GM13976 (cell line): ENCODE measurements around the gene C16orf92.

Experiments
- DNase-seq: peaks from one replicate; pipeline ENCODE4 v3.0.0; 2012; ENCODE audit warnings: low spot score
- in situ Hi-C: fragments of 300-500 bp; cut with MboI; formaldehyde crosslinking; loops from one replicate; pipeline ENCODE4 v1.12.0; 2022; ENCODE audit warnings: low sequenced_read_pairs, mixed read lengths, inconsistent platforms; ENCODE audit not compliant: unreplicated experiment
- TF ChIP-seq, protein P1 (sequence below): IDR thresholded peaks from 2 replicates; pipeline ENCODE4 v1.5.1; 2012; ENCODE audit warnings: borderline replicate concordance, mild to moderate bottlenecking; ENCODE audit not compliant: insufficient read depth; ENCODE audit errors: extremely low read depth, missing control alignments, control extremely low read depth

Gene C16orf92

DNA sequence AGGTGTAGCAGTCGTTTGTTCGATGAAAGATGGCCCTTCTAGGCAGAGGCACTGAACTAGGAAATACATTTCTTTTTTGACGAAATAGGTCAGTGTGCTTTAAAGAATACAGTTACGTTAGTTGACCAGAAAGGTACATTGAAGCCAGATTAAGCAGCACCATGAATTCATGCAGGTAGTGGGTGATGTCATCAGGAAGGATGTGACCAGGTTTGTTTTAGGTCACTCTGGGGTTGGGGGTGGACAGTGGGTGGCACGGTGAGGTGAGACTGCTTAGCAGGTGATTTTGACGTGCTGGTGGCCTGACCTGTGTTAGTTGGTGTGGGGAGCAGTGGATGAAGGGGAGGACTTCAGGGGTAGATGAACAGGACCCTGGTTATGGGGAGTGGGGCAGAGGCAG, 23.4 kb upstream of the C16orf92 start:
- TF ChIP-seq, protein P1, sequence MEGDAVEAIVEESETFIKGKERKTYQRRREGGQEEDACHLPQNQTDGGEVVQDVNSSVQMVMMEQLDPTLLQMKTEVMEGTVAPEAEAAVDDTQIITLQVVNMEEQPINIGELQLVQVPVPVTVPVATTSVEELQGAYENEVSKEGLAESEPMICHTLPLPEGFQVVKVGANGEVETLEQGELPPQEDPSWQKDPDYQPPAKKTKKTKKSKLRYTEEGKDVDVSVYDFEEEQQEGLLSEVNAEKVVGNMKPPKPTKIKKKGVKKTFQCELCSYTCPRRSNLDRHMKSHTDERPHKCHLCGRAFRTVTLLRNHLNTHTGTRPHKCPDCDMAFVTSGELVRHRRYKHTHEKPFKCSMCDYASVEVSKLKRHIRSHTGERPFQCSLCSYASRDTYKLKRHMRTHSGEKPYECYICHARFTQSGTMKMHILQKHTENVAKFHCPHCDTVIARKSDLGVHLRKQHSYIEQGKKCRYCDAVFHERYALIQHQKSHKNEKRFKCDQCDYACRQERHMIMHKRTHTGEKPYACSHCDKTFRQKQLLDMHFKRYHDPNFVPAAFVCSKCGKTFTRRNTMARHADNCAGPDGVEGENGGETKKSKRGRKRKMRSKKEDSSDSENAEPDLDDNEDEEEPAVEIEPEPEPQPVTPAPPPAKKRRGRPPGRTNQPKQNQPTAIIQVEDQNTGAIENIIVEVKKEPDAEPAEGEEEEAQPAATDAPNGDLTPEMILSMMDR = no peak
- DNase-seq = no peak
- in situ Hi-C loops = loop anchor here (25.0 kb wide), 1 partner anchor 312 kb away; the partner anchor contains the start of gene QPRT

DNA sequence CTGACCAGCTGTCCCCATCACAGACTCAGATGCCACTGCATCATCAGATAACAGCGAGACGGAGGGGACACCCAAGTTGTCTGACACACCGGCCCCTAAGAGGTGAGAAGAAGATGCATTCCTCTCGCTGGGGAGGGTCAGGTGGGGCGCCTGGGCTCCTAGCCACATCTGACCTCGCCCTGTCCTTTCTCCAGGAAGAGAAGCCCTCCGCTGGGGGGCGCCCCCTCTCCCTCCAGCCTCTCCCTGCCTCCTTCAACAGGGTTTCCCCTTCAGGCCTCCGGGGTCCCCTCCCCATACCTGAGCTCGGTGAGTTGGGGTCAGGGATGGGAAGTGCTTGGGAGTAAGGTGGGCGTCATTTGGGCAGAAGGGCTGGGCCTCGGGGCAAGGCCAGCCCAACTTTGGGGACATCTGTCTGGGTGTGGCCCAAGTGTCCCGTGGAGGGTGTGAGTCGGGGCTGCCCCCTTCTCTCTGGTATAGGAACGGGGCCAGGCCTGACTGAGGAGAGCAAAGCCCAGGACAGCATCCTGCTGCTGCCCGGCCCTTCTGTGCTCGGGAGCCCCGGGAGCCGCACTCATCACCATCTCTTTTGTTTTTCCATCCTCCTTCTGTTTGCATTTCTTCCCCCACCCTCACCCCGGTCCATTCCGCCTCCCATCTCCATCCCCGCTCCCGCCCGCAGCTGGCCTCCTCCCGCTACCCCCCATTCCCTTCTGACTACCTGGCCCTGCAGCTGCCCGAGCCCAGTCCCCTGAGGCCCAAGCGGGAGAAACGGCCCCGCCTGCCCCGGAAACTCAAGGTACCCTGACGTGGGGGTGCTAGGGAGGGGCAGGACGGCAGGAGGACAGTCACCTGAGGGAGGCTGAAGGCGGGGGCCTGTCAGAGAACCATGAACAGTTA, 22.0 kb upstream of the C16orf92 start:
- no peak for DNase-seq
- TF ChIP-seq, protein P1 = no peak
- in situ Hi-C loops = loop anchor here (25.0 kb wide), 1 partner anchor 314 kb away; the partner anchor contains the start of gene QPRT

DNA sequence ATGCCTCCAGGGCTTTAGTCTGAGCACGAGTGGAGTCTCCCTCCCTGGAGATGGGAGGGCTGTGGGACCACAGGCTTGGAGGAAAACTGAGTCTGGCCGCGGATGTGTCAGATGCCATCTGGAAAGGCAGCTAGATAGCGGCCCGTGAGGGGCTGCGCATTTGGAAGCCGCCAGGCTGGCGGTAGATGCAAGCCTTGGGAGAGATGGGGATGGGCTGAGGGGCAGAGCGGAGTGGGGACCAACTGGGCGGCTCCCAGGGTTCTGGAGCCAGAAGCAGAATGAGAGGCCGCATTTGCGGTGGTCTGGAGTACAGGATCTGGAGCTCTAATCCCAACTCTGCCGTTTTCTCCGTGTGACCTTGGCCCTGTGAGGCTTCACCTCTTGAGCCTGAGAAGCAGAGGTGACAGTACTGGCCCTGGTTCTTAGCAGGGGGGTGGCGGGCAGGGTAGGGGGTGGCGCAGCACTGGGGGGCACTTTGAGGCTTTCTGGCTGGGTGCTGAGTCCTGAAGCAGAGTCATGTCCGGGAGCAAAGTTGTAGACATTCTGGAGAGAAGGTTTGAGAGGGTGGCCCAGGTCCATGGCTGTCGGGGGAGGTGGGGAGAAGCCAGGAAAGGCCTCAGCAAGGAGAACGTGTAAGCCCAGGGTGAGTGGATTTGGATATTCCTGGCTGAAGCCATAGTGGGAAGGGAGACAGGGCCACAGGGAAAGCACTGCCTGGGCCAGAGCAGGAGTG, 20.2 kb upstream of the C16orf92 start:
- DNase-seq = no peak
- TF ChIP-seq, protein P1 = no peak
- in situ Hi-C loops = loop anchor here (25.0 kb wide), 1 partner anchor 315 kb away; the partner anchor contains the start of gene QPRT

DNA sequence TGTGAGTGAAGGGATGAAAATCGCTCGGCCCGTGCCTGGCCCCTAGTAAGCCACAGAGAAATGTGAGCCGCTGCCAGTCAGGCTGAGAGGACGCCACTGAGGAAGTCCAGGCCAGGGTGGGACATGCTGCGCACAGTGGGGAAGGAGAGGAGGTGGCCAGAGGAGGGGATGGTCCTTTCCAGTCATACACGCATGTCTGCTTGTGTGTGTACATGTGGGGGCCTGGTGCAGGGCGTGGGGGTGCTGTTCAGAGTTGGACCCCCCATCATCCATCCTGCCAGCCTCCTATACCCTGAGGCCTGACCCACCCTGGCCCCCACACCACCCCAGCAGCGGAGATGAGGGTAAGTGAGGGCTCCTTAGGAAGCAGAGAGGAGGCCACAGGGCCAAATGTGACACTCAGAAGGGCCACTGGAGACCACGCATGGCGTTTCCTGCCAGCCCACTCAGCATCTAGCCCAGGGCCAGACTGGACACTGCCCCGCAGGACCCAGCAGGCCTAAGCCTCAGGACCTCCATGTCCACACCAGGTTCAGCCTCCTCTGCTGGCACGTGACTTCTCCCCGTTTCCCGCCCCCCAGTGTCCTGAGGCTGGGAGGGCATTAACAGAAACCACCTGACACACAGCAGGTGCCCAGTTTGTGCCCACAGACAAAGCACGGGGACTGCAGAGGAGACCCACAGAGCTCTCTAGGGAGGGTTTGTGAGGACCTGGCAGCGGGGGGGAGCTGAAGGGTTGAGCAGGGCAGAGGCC, 19.2 kb upstream of the C16orf92 start:
- no peak for DNase-seq
- TF ChIP-seq, protein P1 = no peak
- in situ Hi-C loops = loop anchor here (25.0 kb wide), 1 partner anchor 317 kb away; the partner anchor contains the start of gene QPRT

DNA sequence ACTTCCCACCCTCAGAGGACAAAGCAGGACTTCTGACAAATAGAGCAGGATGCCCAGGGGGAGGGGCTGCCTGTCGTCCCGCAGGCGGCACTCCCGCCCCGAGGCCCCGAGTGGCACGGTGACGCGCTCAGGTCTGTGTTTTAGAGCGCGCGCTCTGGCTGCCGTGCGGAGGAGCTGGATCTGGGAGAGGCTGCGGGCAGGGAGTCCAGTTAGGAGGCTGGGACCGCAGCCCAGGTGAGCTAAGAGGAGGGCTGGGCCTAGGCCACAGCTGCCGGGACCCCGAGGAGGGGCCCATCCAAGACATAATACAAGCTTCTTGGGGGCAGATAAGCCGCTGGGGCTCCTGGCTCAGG, 18.6 kb upstream of the C16orf92 start:
- TF ChIP-seq, protein P1 = no peak
- in situ Hi-C loops = loop anchor here (25.0 kb wide), 1 partner anchor 317 kb away; the partner anchor contains the start of gene QPRT
- DNase-seq = no peak

DNA sequence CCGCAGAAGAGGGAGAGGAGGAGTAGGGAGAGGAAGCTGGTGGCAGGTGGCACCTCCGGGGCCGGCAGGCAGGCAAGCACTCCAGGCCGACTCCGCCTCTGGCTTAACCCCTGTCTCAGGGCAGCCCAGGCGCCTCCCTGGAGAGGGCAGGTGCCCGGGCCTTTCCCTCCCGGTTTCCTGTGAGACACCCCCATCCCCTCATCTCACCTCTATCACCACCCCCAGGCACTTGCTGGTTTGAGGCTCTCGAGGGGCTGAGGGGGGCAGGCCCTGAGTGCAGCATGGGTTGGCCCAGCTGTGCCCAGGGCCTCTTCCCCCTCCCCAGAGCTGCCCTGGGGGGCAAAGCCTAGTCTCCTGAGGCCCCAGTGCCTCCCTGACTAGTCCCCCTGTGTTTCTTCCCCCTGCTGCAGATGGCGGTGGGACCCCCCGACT, 18.2 kb upstream of the C16orf92 start:
- no peak for DNase-seq
- in situ Hi-C loops = loop anchor here (25.0 kb wide), 1 partner anchor 318 kb away; the partner anchor contains the start of gene QPRT
- TF ChIP-seq, protein P1 = no peak
